PC-9 (cell line): ENCODE data around the gene ACVR1. TPM values are rescaled to one million over a fixed set of nuclear protein-coding genes. Genes with fewer than 3 reads are reported as not detected.

Source experiments
- BruUV-seq: library from RNA; stranded (reverse); fragments of 400-500 nt; replicated peaks from 2 replicates; lab custom pipeline; 2021; lab: Mats Ljungman, UMichigan
- CTCF ChIA-PET: fragments of 300-600 bp; sonication (Branson Sonifier 250); formaldehyde crosslinking; loops from one replicate; lab custom pipeline; 2022; ENCODE audit warnings: antibody characterized with exemption; lab: Charles Lee
- POLR2A ChIA-PET: fragments of 300-600 bp; sonication (Branson Sonifier 250); formaldehyde crosslinking; loops from one replicate; lab custom pipeline; 2022; ENCODE audit warnings: antibody characterized with exemption; ENCODE audit not compliant: unreplicated experiment; lab: Charles Lee
- DNase-seq, 2 experiments: peaks; one replicate each; pipeline versions ENCODE4 v3.0.0 to v3.0.0-alpha.2; 2015 to 2022; ENCODE audit warnings: mixed read lengths in 1 of 2
- H2AFZ ChIP-seq: fragments of 200-600 bp; sonication (generic); 2 replicates; pipeline ENCODE4 v1.8.1; 2017; ENCODE audit warnings: antibody characterized with exemption
- H3F3A ChIP-seq: fragments of 200-600 bp; sonication (generic); 2 replicates; pipeline ENCODE4 v1.8.1; 2017; ENCODE audit warnings: antibody characterized with exemption, mild to moderate bottlenecking, low read depth; ENCODE audit not compliant: insufficient read depth
- H3K27ac ChIP-seq: fragments of 200-600 bp; sonication (generic); 2 replicates; pipeline ENCODE4 v1.6.1; 2016; ENCODE audit warnings: mixed run types
- H3K27me3 ChIP-seq: fragments of 200-600 bp; sonication (generic); 2 replicates; pipeline ENCODE4 v1.6.1; 2016; ENCODE audit warnings: low read depth, mixed run types; ENCODE audit not compliant: insufficient read depth
- H3K36me3 ChIP-seq: fragments of 200-600 bp; sonication (generic); 2 replicates; pipeline ENCODE4 v1.6.1; 2016; ENCODE audit warnings: low read depth, mixed run types
- H3K4me1 ChIP-seq: fragments of 200-600 bp; sonication (generic); replicated peaks from 2 replicates; pipeline ENCODE4 v1.6.1; 2016; ENCODE audit warnings: mixed run types; ENCODE audit not compliant: insufficient read depth
- H3K4me2 ChIP-seq: fragments of 200-600 bp; sonication (generic); 2 replicates; pipeline ENCODE4 v1.6.1; 2017; ENCODE audit warnings: mixed run types
- H3K4me3 ChIP-seq: fragments of 200-600 bp; sonication (generic); 2 replicates; pipeline ENCODE4 v1.6.1; 2016; ENCODE audit warnings: mixed run types
- H3K79me2 ChIP-seq: fragments of 200-600 bp; sonication (generic); 2 replicates; pipeline ENCODE4 v1.6.1; 2017; ENCODE audit warnings: low read depth, mixed run types
- H3K9me2 ChIP-seq: fragments of 200-600 bp; sonication (generic); 2 replicates; pipeline ENCODE4 v1.8.1; 2017; ENCODE audit warnings: mild to moderate bottlenecking; ENCODE audit not compliant: insufficient read depth
- H3K9me3 ChIP-seq: fragments of 200-600 bp; sonication (generic); 2 replicates; pipeline ENCODE4 v1.8.1; 2016; ENCODE audit warnings: low read depth; ENCODE audit not compliant: insufficient read depth
- H4K20me1 ChIP-seq: fragments of 200-600 bp; sonication (generic); 2 replicates; pipeline ENCODE4 v1.8.1; 2017; ENCODE audit not compliant: insufficient read depth
- CTCF ChIP-seq: fragments of 200-600 bp; sonication (generic); conservative IDR thresholded peaks from 2 replicates; pipeline ENCODE4 v1.6.1; 2017; ENCODE audit warnings: mixed run types, antibody characterized with exemption, mild to moderate bottlenecking, moderate library complexity
- EZH2 ChIP-seq: fragments of 200-600 bp; sonication (generic); IDR thresholded peaks from 2 replicates; pipeline ENCODE4 v1.8.0; 2017; ENCODE audit warnings: antibody characterized with exemption, low read depth
- intact Hi-C: fragments of 100-400 bp; cut with micrococcal nuclease; formaldehyde crosslinking; loops from one replicate; pipeline ENCODE4 v1.10.0; 2022; ENCODE audit not compliant: unreplicated experiment
- total RNA-seq: library from RNA; stranded (reverse); gene quantifications from 2 replicates; pipeline ENCODE4 v1.2.3, GENCODE V29; 2021

ACVR1 gene
- total RNA-seq, 1 experiment from 2014 or later: 8.9 TPM

- Histone ChIP-seq H3K4me1 (no peaks in the 10 kb centered on the region), H2AFZ (no peak overlapping the region), H3K36me3 (no peaks in the 10 kb centered on the region), H3K27me3 (no peaks in the 10 kb centered on the region), H3K4me2 (no peak overlapping the region), H3K9me2 (no peaks in the 10 kb centered on the region), H3K79me2 (no peaks in the 10 kb centered on the region), H3F3A (no peaks in the 10 kb centered on the region), H3K27ac (no peak overlapping the region), H4K20me1 (no peaks in the 10 kb centered on the region), H3K9me3 (no peaks in the 10 kb centered on the region), H3K4me3 (no peak overlapping the region)
- ChIA-PET POLR2A (no interaction called here), CTCF (no interaction called here)
- intact Hi-C loops: no loop called here
- BruUV-seq: no TSS peak
- DNase-seq: no peak
- TF ChIP-seq EZH2 (no peak), CTCF (no peak)
These were observed 71.8 kb downstream of the ACVR1 start for GRCh38 chr2:157804355-157804754.

- no peak overlapping the region for H3K27ac ChIP-seq
- no peak overlapping the region for H3K4me2 ChIP-seq
- no peak overlapping the region for H3K4me3 ChIP-seq
- H4K20me1 ChIP-seq: no peaks in the 10 kb centered on the region
- H3K4me1 ChIP-seq: no peaks in the 10 kb centered on the region
- ChIA-PET POLR2A (no interaction called here), CTCF (no interaction called here)
- no peak for TF ChIP-seq CTCF
- TF ChIP-seq EZH2: no peak
- no peaks in the 10 kb centered on the region for H3K36me3 ChIP-seq
- no peaks in the 10 kb centered on the region for H3K9me3 ChIP-seq
- no TSS peak for BruUV-seq
- no peaks in the 10 kb centered on the region for H3K27me3 ChIP-seq
- no peaks in the 10 kb centered on the region for H3K79me2 ChIP-seq
- no peaks in the 10 kb centered on the region for H3F3A ChIP-seq
- H2AFZ ChIP-seq: no peak overlapping the region
- no peak for DNase-seq
- no peaks in the 10 kb centered on the region for H3K9me2 ChIP-seq
- intact Hi-C loops: no loop called here
These were observed 72.2 kb downstream of the ACVR1 start for GRCh38 chr2:157803952-157804351.

DNA sequence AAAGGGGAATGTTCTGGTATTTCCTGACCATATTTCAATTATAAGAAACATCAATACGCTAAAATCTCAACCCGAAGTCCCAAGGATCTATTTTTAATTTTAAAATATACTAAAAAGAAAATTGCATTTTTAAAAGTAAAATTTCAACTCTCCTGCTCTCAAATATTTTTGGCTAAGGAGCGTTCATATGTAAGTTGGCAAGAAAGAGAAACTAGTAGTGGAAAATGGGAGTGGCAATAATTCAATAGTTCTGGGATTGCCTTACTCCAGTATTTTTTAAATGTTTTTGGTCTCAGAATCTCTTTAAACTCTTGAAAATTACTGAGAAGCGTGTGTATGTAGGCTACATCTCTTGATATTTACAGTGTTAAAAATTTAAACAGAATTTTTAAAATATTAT, 72.7 kb downstream of the ACVR1 start:
- ChIA-PET CTCF (no interaction called here), POLR2A (no interaction called here)
- H3K27me3 ChIP-seq: no peaks in the 10 kb centered on the region
- H3K27ac ChIP-seq: no peak overlapping the region
- H2AFZ ChIP-seq: no peak overlapping the region
- no peak overlapping the region for H3K4me3 ChIP-seq
- H3K4me2 ChIP-seq: no peak overlapping the region
- no peaks in the 10 kb centered on the region for H3K36me3 ChIP-seq
- H3K9me2 ChIP-seq: no peaks in the 10 kb centered on the region
- no peaks in the 10 kb centered on the region for H3K79me2 ChIP-seq
- H4K20me1 ChIP-seq: no peaks in the 10 kb centered on the region
- no peak for TF ChIP-seq EZH2
- TF ChIP-seq CTCF: no peak
- H3F3A ChIP-seq: no peaks in the 10 kb centered on the region
- no peaks in the 10 kb centered on the region for H3K9me3 ChIP-seq
- no peaks in the 10 kb centered on the region for H3K4me1 ChIP-seq
- BruUV-seq: no TSS peak
- intact Hi-C loops: no loop called here
- DNase-seq: no peak
